SK-N-SH (cell line): ENCODE data around the gene ADCY4. TPM values are rescaled to one million over a fixed set of nuclear protein-coding genes. Genes with fewer than 3 reads are reported as not detected.

Experiments used
- CTCF ChIA-PET: fragments of 300-600, 350-600 bp; formaldehyde crosslinking; extraction: SDS; loops from one replicate; lab custom pipeline; 2021; lab: Yijun Ruan, JAX
- POLR2A ChIA-PET: fragments of 350-600 bp; sonication (Branson Sonifier 250); formaldehyde crosslinking; extraction: SDS; loops from one replicate; lab custom pipeline; 2020; ENCODE audit warnings: antibody characterized with exemption, inconsistent platforms; lab: Yijun Ruan, JAX
- DNase-seq: peaks from one replicate; pipeline ENCODE4 v3.0.0; 2012
- H2AFZ ChIP-seq: fragments of 200-600 bp; sonication (generic); 2 replicates; pipeline ENCODE4 v1.8.1; 2016; ENCODE audit warnings: antibody characterized with exemption, mild to moderate bottlenecking, low read depth
- H3F3A ChIP-seq: fragments of 200-600 bp; sonication (generic); replicated peaks from 2 replicates; pipeline ENCODE3; 2016; ENCODE audit warnings: antibody characterized with exemption, mild to moderate bottlenecking; ENCODE audit not compliant: insufficient read depth
- H3K27ac ChIP-seq, 2 experiments: fragments of 200-500 bp in 1 of 2; fragments of 200-600 bp in 1 of 2; sonication (Bioruptor generic) in 1 of 2; sonication (generic), shearing (Covaris generic) in 1 of 2; 2 replicates each; pipeline versions ENCODE4 v1.5.1 to v1.6.1; 2014 to 2016; ENCODE audit warnings: low read depth in 2 of 2, inconsistent platforms in 1 of 2, low read length in 1 of 2, mild to moderate bottlenecking in 1 of 2, mixed read lengths in 1 of 2
- H3K27me3 ChIP-seq: fragments of 200-600 bp; sonication (generic), shearing (Covaris generic); 2 replicates; pipeline ENCODE4 v1.6.1; 2016; ENCODE audit warnings: mixed run types; ENCODE audit not compliant: insufficient read depth
- H3K36me3 ChIP-seq, 2 experiments: fragments of 200-500 bp in 1 of 2; fragments of 200-600 bp in 1 of 2; sonication (Bioruptor generic) in 1 of 2; sonication (generic) in 1 of 2; replicated peaks in 1 of 2; 2 replicates each; pipeline versions ENCODE3 to v1.5.1; 2014 to 2016; ENCODE audit warnings: low read length in 1 of 2, mild to moderate bottlenecking in 1 of 2; ENCODE audit not compliant: insufficient read depth in 2 of 2, control insufficient read depth in 1 of 2
- H3K4me1 ChIP-seq, 2 experiments: fragments of 200-500 bp in 1 of 2; fragments of 200-600 bp in 1 of 2; sonication (Bioruptor generic) in 1 of 2; sonication (generic), shearing (Covaris generic) in 1 of 2; 2 replicates each; pipeline versions ENCODE4 v1.5.1 to v1.6.1; 2014 to 2016; ENCODE audit warnings: low read depth in 1 of 2, low read length in 1 of 2, mixed run types in 1 of 2; ENCODE audit not compliant: insufficient read depth in 2 of 2, control insufficient read depth in 1 of 2
- H3K4me2 ChIP-seq: fragments of 200-600 bp; sonication (generic), shearing (Covaris generic); 2 replicates; pipeline ENCODE4 v1.6.1; 2017; ENCODE audit warnings: mixed run types
- H3K4me3 ChIP-seq, 2 experiments: fragments of 200-500 bp in 1 of 2; fragments of 200-600 bp in 1 of 2; sonication (Bioruptor generic) in 1 of 2; sonication (generic), shearing (Covaris generic) in 1 of 2; 2 replicates each; pipeline versions ENCODE4 v1.5.1 to v1.8.1; 2014 to 2016; ENCODE audit warnings: low read depth in 2 of 2, inconsistent platforms in 1 of 2, low read length in 1 of 2, mild to moderate bottlenecking in 1 of 2, mixed read lengths in 1 of 2, moderate library complexity in 1 of 2
- H3K79me2 ChIP-seq: fragments of 200-600 bp; sonication (generic); 2 replicates; pipeline ENCODE4 v1.8.1; 2017; ENCODE audit warnings: mild to moderate bottlenecking; ENCODE audit not compliant: insufficient read depth
- H3K9ac ChIP-seq: fragments of 200-600 bp; sonication (generic); 2 replicates; pipeline ENCODE4 v1.6.1; 2017; ENCODE audit warnings: mixed run types
- H3K9me2 ChIP-seq: fragments of 200-600 bp; sonication (generic); 2 replicates; pipeline ENCODE4 v1.6.1; 2017; ENCODE audit warnings: mixed run types
- H3K9me3 ChIP-seq: fragments of 200-600 bp; sonication (generic); 2 replicates; pipeline ENCODE4 v1.6.1; 2017; ENCODE audit warnings: mixed run types, mild to moderate bottlenecking, moderate library complexity
- H4K20me1 ChIP-seq: fragments of 200-600 bp; sonication (generic); 2 replicates; pipeline ENCODE4 v1.6.1; 2017; ENCODE audit warnings: mild to moderate bottlenecking, mixed run types; ENCODE audit not compliant: insufficient read depth
- EZH2phosphoT487 ChIP-seq: fragments of 200-600 bp; sonication (generic); IDR thresholded peaks from 2 replicates; pipeline ENCODE4 v1.6.1; 2017; ENCODE audit warnings: low read depth, mixed run types, mild to moderate bottlenecking, antibody characterized with exemption, moderate library complexity, borderline replicate concordance
- GATA2 ChIP-seq: sonication (generic); formaldehyde crosslinking; IDR thresholded peaks from 2 replicates; pipeline ENCODE4 v1.5.0; 2020; ENCODE audit warnings: mild to moderate bottlenecking, missing genetic modification reagents
- MXI1 ChIP-seq: IDR thresholded peaks from 2 replicates; pipeline ENCODE4 v1.6.1; 2012; ENCODE audit warnings: mild to moderate bottlenecking, low read depth, low read length, improper control_type of control experiment
- NFIC ChIP-seq: IDR thresholded peaks from 2 replicates; pipeline ENCODE4 v1.4.0; 2012; ENCODE audit warnings: borderline replicate concordance
- NRF1 ChIP-seq: IDR thresholded peaks from 2 replicates; pipeline ENCODE4 v1.6.1; 2012; ENCODE audit warnings: low read depth, mild to moderate bottlenecking, low read length
- REST ChIP-seq: IDR thresholded peaks from 2 replicates; pipeline ENCODE4 v1.6.1; 2012; ENCODE audit warnings: mild to moderate bottlenecking, low read depth, low read length, moderate library complexity
- RFX5 ChIP-seq: IDR thresholded peaks from 2 replicates; pipeline ENCODE4 v1.6.1; 2012; ENCODE audit warnings: mild to moderate bottlenecking, improper control_type of control experiment, low read length
- SIN3A ChIP-seq: IDR thresholded peaks from 2 replicates; pipeline ENCODE4 v1.6.1; 2012; ENCODE audit warnings: low read depth, mild to moderate bottlenecking, low read length, moderate library complexity, borderline replicate concordance
- TCF12 ChIP-seq: IDR thresholded peaks from 2 replicates; pipeline ENCODE4 v1.4.0; 2012
- ZBTB33 ChIP-seq: IDR thresholded peaks from 2 replicates; pipeline ENCODE4 v1.4.0; 2012; ENCODE audit warnings: low read depth, borderline replicate concordance
- WGBS: methylation state at CpG from one replicate; pipeline ENCODE4 v1.1.6; 2017; ENCODE audit warnings: low lambda C conversion rate; 5-methylcytosine and 5-hydroxymethylcytosine counted together
- polyA plus RNA-seq, 3 experiments: library from polyadenylated mRNA; depleted of rRNA; stranded (reverse); fragments of >200 nt; gene quantifications; 2 replicates each; pipeline ENCODE4 v1.2.3, GENCODE V29; 2012

ADCY4 gene
- polyA plus RNA-seq, 1 of the 3 experiments (the other 2 are of a cell fraction) = 0.08 TPM

GRCh38 chr14:24339284-24340151, 4.6 kb upstream of the ADCY4 start, which contains the start of gene RIPK3:
RIPK3 (minus strand) TSS chr14:24339991; CDS start chr14:24339826, 165 bp downstream.
- Histone ChIP-seq H3K27me3 (peaks cover 68% of the 10 kb centered on the region), H4K20me1 (no peaks in the 10 kb centered on the region), H3F3A (no peaks in the 10 kb centered on the region), H2AFZ (no peak within 1 kb of the TSS), H3K79me2 (no peaks in the 10 kb centered on the region), H3K9ac (no peak within 1 kb of the TSS), H3K9me3 (no peaks in the 10 kb centered on the region), H3K27ac (no peak within 1 kb of the TSS), H3K9me2 (no peaks in the 10 kb centered on the region), H3K4me2 (no peak within 1 kb of the TSS), H3K4me1 (peaks cover 0 to 2% of the 10 kb centered on the region in 2 experiments; a peak in 1 of 4 replicates), H3K4me3 (no peak within 1 kb of the TSS), H3K36me3 (no peaks in the 10 kb centered on the region)
- ChIA-PET CTCF (interaction anchor here (1.1 to 12.7 kb wide), 8 partner anchors 6 to 98 kb away, joined by 3 to 445 read pairs (median 9); partner anchors contain the start of genes CBLN3, CIDEB, KHNYN and SDR39U1), POLR2A (interaction anchor here (1.1 kb wide), 1 partner anchor 92 kb away, joined by 3 read pairs; no protein-coding TSS in a partner anchor)
- WGBS = 75% methylated on average over 41 of the region's 51 CpGs
- TF ChIP-seq TCF12 (no peak), EZH2phosphoT487 (no peak), MXI1 (no peak), NFIC (no peak), SIN3A (no peak), GATA2 (CRISPR knock-in tag) (no peak), ZBTB33 (no peak), RFX5 (no peak), REST (no peak), NRF1 (no peak)
- no peak for DNase-seq
